Stomach smooth muscle (tissue), 2 donors: ENCODE data around the gene S100A14.

Experiments
- H3K27ac ChIP-seq: one replicate; pipeline ENCODE4 v1.7.0; 2013; ENCODE audit warnings: mild to moderate bottlenecking, low read length, inconsistent platforms
- H3K27me3 ChIP-seq, 2 donors: one replicate each; pipeline ENCODE4 v1.7.0; 2013; ENCODE audit warnings: low read length in 2 of 2; ENCODE audit not compliant: insufficient read depth in 2 of 2, control insufficient read depth in 1 of 2
- H3K36me3 ChIP-seq, 2 donors: one replicate each; pipeline ENCODE4 v1.7.0; 2013; ENCODE audit warnings: low read length in 2 of 2; ENCODE audit not compliant: control insufficient read depth in 2 of 2, insufficient read depth in 2 of 2
- H3K4me1 ChIP-seq: one replicate; pipeline ENCODE4 v1.7.0; 2013; ENCODE audit warnings: low read length; ENCODE audit not compliant: control insufficient read depth, insufficient read depth
- H3K4me3 ChIP-seq, 2 donors: one replicate each; pipeline ENCODE4 v1.7.0; 2013; ENCODE audit warnings: low read length in 2 of 2
- H3K9ac ChIP-seq, 2 donors: one replicate each; pipeline ENCODE4 v1.7.0; 2013; ENCODE audit warnings: low read length in 2 of 2, mild to moderate bottlenecking in 1 of 2
- H3K9me3 ChIP-seq, 2 donors: one replicate each; pipeline ENCODE4 v1.7.0; 2013; ENCODE audit warnings: low read length in 2 of 2; ENCODE audit not compliant: control insufficient read depth in 2 of 2
- donor health status: healthy.
- donor health status: Pancreatic carcinoma.

The S100A14 gene

DNA sequence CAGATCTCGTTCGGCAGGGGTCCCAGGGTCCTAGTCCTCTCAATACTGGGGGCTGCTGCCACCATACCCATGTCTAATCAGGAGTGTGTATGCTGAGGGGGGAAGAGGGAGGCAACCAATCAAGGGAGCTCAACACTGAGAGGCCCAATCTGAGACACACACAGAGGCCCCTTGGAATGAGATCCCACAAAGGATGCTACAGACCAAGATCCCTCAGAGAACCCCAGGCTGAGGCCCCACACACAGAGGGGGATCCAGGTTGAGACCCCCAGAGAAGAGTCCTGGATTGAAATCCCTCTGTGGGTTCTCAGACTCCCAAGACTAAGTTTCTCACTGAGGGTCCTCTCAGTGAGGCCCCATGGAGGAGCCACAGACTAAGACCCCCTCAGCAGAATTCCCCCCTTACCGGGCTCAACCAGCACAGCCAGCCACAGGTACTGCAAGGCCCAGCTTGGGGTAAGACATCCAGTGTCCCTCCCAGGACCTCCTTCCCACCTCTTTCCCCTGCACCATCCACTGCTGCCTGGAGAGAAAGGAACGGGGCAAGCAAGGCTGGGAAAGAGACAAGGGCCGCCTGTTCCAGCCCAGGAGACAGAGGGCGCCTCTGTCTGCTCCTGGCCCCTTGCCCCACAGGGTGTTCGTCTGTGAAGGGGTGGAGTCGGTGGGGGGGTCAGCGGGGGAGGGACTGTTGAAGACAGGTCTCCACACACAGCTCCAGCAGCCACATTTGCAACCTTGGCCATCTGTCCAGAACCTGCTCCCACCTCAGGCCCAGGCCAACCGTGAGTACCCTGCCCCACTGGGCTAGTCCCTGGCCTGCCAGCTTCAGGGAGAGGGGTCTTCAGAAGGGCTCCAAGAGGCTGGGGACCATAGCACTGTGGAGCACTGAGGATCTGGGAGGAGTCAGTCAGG, 11.8 kb upstream of the S100A14 start, which contains the start of gene S100A1:
Gene S100A1, plus strand, starts transcription at position 720 of the 912 bp plus-strand sequence. CDS start 2,088 bp downstream, outside the sequence.
- Histone ChIP-seq H3K27ac (peak within 1 kb of the TSS; percentile 83), H3K9ac (peak within 1 kb of the TSS; percentile 71 to 88), H3K9me3 (no peaks in the 10 kb centered on the region), H3K4me1 (peaks cover 48% of the 10 kb centered on the region), H3K27me3 (no peaks in the 10 kb centered on the region), H3K36me3 (no peaks in the 10 kb centered on the region), H3K4me3 (peak within 1 kb of the TSS; percentile 50 to 84)

DNA sequence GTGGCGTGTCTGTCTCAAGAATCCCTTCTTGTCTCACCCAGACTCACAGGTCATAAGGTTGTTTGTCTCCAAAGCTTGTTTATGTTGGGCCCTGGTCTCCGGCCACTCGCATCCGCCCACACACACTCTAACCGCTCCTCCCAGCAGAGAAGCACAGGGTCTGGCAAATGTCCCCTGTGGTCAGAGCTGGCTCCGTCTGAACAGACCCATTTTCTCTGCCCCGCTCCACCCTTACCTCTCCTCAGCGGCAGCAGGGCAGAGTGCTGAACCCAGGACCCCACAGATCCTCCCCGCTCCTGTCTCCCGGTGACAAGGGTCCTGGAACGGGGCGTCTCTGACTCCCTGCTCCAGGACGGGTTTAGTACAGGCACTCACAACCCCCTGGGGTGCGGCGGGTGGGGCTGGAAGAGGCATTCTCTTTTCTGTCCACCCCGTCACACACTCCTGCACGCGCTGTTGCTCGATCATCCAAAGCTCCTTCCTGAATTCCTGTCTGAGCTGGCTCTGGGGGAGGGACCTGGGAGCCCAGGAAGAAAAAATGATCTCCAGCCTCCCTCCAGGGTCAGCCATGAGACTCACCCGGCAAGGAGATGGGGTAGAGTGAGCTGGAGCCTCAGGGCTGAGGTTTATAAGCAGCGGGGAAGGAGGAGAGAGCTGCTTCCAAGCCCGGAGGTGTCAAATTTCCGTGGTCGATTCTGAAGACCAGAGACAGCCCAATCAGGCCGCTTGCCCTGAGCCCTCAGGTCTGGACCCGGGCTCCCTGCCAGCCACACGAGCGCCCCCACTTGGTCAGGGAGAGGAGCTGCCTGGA, 11.0 kb upstream of the S100A14 start, which contains the start of gene S100A13:
Gene S100A13, minus strand, starts transcription at position 602 of the 811 bp plus-strand sequence. CDS start 1,033 bp downstream, outside the sequence.
- Histone ChIP-seq H3K36me3 (no peaks in the 10 kb centered on the region), H3K27ac (peak within 1 kb of the TSS; percentile 83), H3K27me3 (no peaks in the 10 kb centered on the region), H3K4me3 (peak within 1 kb of the TSS; percentile 50 to 84), H3K9me3 (no peaks in the 10 kb centered on the region), H3K4me1 (peaks cover 48% of the 10 kb centered on the region), H3K9ac (peak within 1 kb of the TSS; percentile 71 to 88)

DNA sequence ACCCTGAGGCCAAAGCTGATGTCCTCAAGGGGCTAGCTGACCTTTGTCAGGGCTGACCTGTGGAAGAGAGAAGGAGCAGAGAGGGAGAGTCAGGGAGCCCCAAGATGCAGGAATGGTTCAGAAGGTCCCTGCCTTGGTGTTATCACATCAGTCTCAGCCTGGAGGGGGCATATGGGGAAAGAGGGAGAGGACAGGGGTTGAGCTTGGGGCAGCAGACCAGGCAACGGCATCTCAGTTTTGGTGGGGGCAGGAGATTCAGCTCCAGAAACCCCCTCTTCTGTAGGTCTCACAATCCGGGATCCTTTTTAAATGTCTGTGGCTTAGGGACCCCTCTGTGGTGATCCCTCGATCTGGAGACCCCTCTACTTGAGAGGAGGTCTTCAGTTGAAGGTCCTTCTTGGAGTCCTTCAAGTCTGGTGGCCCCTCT, 10.4 kb upstream of the S100A14 start:
- H3K9ac ChIP-seq: peak overlapping the region; percentile 71 to 88

DNA sequence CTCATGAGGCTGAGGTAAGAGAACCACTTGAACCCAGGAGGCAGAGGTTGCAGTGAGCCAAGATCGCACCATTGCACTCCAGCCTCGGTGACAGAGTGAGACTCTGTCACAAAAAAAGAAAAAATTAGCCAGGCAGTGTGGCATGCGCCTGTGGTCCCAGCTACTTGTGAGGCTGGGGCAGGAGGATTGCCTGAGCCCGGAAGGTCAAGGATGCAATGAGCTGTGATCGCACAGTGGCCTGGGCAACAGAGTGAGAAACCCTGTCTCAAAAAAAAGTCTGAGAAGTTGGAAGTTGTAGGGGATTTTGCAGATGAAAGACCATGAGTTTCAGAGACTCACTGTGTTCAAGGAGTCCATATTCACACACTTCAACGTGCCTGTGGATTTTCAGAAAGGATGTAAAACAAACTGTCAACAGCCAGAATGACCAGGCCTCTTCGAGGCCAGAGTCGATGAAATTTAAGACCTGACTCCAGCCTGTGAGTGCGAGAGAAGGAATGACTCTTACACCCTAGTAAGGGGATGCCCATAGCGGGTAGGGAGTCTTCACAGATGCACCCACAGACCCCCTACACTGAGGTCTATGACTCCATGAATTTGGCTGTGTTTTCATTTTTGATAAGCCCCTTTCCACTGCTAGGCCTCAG, 9.0 kb upstream of the S100A14 start:
- Histone ChIP-seq H3K4me1 (peaks cover 45% of the 10 kb centered on the region), H3K36me3 (no peaks in the 10 kb centered on the region), H3K9ac (peak overlapping the region in 1 of 2 donors; percentile 51), H3K27me3 (no peaks in the 10 kb centered on the region), H3K9me3 (no peaks in the 10 kb centered on the region), H3K4me3 (no peak overlapping the region), H3K27ac (peak overlapping the region; percentile 83)

More for the DNA sequence above, 10.4 kb upstream of the S100A14 start:
- Histone ChIP-seq H3K27ac (peak overlapping the region; percentile 83), H3K27me3 (no peaks in the 10 kb centered on the region), H3K36me3 (no peaks in the 10 kb centered on the region), H3K9me3 (no peaks in the 10 kb centered on the region), H3K4me1 (peaks cover 48% of the 10 kb centered on the region), H3K4me3 (peak overlapping the region; percentile 50 to 84)

DNA sequence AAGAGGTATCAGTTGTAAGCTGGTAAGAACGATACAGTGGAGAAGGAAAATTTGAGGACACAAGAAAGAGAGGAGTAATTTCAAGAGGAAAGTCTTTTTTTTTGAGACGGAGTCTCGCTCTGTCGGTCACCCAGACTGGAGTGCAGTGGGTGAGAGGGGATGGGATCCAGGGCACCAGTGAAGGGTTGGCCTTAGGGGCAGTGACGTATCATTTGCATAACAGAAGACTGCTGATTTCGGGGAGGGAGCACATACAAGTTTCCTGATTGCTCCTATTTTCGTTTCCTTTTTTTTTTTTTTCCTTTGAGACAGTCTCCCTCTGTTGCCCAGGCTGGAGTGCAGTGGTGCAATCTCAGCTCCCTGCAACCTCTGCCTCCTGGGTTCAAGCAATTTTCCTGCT, 7.0 kb upstream of the S100A14 start:
- Histone ChIP-seq H3K9ac (no peak overlapping the region), H3K27ac (no peak overlapping the region), H3K4me3 (no peak overlapping the region), H3K27me3 (no peaks in the 10 kb centered on the region), H3K4me1 (peaks cover 40% of the 10 kb centered on the region), H3K9me3 (no peaks in the 10 kb centered on the region), H3K36me3 (peaks cover 0 to 7% of the 10 kb centered on the region in 2 donors)

DNA sequence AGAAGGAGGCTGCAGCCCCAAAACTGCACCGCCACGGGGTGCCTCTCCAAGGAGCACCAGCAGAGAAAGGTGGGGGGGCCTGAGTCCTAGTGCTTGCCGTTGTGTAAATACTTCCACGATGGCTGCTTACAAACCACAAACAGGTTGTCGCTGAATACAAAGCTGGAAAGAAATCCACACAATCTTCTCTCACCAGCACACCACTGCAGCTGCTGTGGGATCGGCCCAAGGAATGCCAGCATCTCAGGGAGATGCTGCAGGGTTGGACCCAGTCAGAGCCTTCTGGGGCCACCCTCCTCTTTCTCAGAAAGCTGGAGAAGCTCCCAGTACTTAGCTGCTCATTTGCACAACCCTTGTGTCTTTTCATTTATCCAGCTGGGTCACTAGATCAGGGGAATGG, 3.0 kb upstream of the S100A14 start:
- no peak overlapping the region for H3K27ac ChIP-seq
- H3K36me3 ChIP-seq: peaks cover 0 to 7% of the 10 kb centered on the region in 2 donors
- H3K4me3 ChIP-seq: no peak overlapping the region
- H3K9ac ChIP-seq: no peak overlapping the region
- peaks cover 25% of the 10 kb centered on the region for H3K4me1 ChIP-seq
- H3K27me3 ChIP-seq: no peaks in the 10 kb centered on the region
- H3K9me3 ChIP-seq: no peaks in the 10 kb centered on the region

DNA sequence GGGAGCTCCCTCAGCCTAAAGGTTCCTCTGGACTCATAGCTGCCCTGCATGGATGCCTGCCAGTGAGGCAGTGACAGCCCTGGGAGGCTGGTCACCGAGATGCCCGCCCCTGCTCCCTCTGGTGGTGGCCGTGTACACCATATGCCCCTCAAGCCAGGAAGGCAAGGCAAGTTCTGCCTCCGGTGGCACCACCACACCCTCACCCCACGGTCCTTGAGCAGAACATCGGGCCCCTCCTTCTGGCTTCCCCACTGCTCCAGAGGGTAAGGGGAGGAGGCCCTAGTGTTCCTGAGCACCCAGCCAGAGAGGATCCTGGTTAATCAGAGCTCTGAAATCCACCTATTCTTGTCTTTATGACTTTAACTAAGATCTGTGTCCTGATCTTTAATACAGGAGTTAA, 1.5 kb upstream of the S100A14 start:
- no peak overlapping the region for H3K27ac ChIP-seq
- peaks cover 28% of the 10 kb centered on the region for H3K4me1 ChIP-seq

DNA sequence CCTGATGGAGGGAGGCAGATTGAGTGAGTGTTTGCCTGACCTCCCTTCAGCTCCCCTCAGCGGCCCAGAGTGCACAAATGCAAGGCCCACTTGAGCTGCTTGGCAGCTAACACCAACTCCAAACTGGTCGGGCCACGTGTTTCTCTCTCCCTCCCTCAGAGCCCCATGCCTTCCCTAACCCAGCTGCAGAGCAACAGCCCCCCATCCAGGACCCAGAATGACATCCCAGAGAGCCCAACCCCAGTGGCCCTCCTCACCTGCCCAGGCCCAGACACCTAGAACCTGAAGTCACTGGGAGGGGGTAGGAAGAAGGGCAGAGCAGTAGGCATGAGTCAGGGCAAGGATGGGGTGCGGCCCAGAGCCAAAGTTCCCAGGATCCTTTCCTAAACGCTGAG, 789 bp upstream of the S100A14 start:
- H3K4me1 ChIP-seq: peaks cover 31% of the 10 kb centered on the region
- no peaks in the 10 kb centered on the region for H3K27me3 ChIP-seq
- no peak overlapping the region for H3K4me3 ChIP-seq
- no peak overlapping the region for H3K9ac ChIP-seq
- H3K27ac ChIP-seq: no peak overlapping the region
- no peaks in the 10 kb centered on the region for H3K9me3 ChIP-seq
- peaks cover 0 to 7% of the 10 kb centered on the region in 2 donors for H3K36me3 ChIP-seq

More for the DNA sequence above, 1.5 kb upstream of the S100A14 start:
- H3K9me3 ChIP-seq: no peaks in the 10 kb centered on the region
- no peaks in the 10 kb centered on the region for H3K27me3 ChIP-seq
- H3K9ac ChIP-seq: no peak overlapping the region
- peaks cover 0 to 7% of the 10 kb centered on the region in 2 donors for H3K36me3 ChIP-seq
- no peak overlapping the region for H3K4me3 ChIP-seq

DNA sequence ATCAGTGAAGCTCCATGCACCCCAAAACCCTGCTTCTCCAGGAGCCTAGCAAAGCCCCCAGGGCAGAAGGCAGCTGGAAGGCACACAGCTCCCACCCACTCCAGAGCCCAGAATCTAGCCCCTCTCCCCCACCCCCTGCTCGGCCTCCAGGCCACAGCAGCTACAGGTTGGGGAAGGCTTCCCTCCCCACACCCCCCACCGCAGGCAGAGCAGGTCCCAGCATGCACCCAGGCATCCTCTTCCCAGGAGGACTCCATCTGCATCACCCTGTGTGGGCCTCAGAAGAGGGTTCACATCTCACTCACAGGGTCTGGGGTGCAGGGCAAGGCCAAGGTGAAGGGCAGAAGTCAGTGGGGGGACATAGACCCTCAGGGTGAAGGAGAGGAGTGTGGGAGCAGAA, 719 bp downstream of the S100A14 start:
- Histone ChIP-seq H3K4me1 (peaks cover 45% of the 10 kb centered on the region), H3K27me3 (no peaks in the 10 kb centered on the region), H3K9me3 (no peaks in the 10 kb centered on the region), H3K4me3 (no peak overlapping the region), H3K27ac (no peak overlapping the region), H3K36me3 (peaks cover 0 to 7% of the 10 kb centered on the region in 2 donors), H3K9ac (no peak overlapping the region)

DNA sequence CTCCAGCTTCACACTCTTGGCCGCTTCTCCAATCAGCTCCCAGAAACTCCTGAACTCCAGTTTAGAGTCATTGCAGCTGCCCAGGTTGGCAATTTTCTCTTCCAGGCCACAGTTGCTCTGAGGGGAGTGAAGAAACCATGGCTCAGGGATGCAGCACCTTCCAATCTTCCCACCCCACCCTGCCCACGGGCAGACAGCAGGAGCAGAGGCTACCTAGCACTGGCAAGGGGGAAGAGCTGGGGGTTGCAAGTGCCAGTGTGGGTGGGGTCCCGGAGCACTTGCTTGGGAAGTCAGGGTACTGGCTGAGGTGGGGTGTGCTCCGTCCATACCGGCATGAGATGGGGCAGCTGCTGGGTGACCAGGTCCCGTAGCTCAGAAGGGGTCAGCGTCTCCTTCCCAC, 1.2 kb downstream of the S100A14 start:
- H3K9me3 ChIP-seq: no peaks in the 10 kb centered on the region
- peaks cover 49% of the 10 kb centered on the region for H3K4me1 ChIP-seq
- no peak overlapping the region for H3K4me3 ChIP-seq
- no peak overlapping the region for H3K9ac ChIP-seq
- no peak overlapping the region for H3K27ac ChIP-seq
- peaks cover 0 to 7% of the 10 kb centered on the region in 2 donors for H3K36me3 ChIP-seq
- no peaks in the 10 kb centered on the region for H3K27me3 ChIP-seq
